Measurements from ENCODE around the gene OR6C74. TPM values are rescaled to one million over a fixed set of nuclear protein-coding genes. Genes with fewer than 3 reads are reported as not detected.

Gene OR6C74
- total RNA-seq, 1 experiment from 2014 or later, result not detected

GRCh38 chr12:55280991-55281390, 36.6 kb downstream of the OR6C74 start:
- ChIA-PET CTCF (no interaction called here), POLR2A (ENCODE audit: unreplicated experiment) (no interaction called here)
- BruUV-seq (replicated peaks), result no TSS peak

DNA sequence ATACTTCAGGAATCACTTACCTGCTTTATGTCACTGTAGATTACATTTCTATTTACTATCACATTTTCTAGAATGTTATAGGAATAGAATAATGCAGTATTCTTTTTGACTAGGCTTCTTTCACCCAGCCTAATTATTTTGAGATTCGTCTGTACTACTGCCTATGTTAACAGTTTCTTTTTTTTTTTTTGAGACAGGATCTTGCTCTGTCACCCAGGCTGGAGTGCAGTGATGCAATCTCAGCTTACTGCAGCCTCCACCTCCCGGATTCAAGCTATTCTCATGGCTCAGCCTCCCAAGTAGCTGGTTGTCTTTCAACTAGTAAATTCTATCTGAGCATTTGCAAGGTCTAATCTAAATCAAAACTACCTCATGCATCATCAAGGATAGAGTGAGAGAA, 45.6 kb downstream of the OR6C74 start:
- no TSS peak for BruUV-seq (replicated peaks)
- POLR2A ChIA-PET (ENCODE audit: unreplicated experiment), result no interaction called here
- CTCF ChIA-PET, result interaction anchor here (0.6 kb wide), 1 partner anchor 63 kb away, joined by 5 read pairs; no protein-coding TSS in a partner anchor

More at GRCh38 chr12:55280991-55281390, 36.6 kb downstream of the OR6C74 start:
- Histone ChIP-seq H3K9ac (ENCODE audit: low read length) (no peak overlapping the region), H3K4me3 (ENCODE audit: low read length) (no peak overlapping the region), H3K4me2 (ENCODE audit: low read length) (no peak overlapping the region), H2AFZ (ENCODE audit: low read length) (no peak overlapping the region), H3K9me3 (ENCODE audit: low read length) (no peaks in the 10 kb centered on the region), H3K9me2 (replicated peaks; ENCODE audit: low read length) (no peaks in the 10 kb centered on the region), H3K79me2 (ENCODE audit: low read length) (no peaks in the 10 kb centered on the region), H3K27ac (ENCODE audit: low read length) (no peak overlapping the region), H3K4me1 (ENCODE audit: insufficient read depth, low read length) (no peaks in the 10 kb centered on the region), H3K36me3 (ENCODE audit: low read depth, low read length) (no peaks in the 10 kb centered on the region), H3F3A (ENCODE audit: low read length, unreplicated experiment) (no peaks in the 10 kb centered on the region), H3K27me3 (ENCODE audit: low read length) (peaks cover 14% of the 10 kb centered on the region; the same call in 1 of the 2 replicates), H4K20me1 (ENCODE audit: low read length) (no peaks in the 10 kb centered on the region)
- TF ChIP-seq EZH2 (IDR thresholded peaks at IDR 0.05; ENCODE audit: low read length, unreplicated experiment) (no peak), EZH2phosphoT487 (IDR thresholded peaks at IDR 0.05; ENCODE audit: borderline replicate concordance, low read length) (no peak)
- TF ChIP-seq, protein P1, sequence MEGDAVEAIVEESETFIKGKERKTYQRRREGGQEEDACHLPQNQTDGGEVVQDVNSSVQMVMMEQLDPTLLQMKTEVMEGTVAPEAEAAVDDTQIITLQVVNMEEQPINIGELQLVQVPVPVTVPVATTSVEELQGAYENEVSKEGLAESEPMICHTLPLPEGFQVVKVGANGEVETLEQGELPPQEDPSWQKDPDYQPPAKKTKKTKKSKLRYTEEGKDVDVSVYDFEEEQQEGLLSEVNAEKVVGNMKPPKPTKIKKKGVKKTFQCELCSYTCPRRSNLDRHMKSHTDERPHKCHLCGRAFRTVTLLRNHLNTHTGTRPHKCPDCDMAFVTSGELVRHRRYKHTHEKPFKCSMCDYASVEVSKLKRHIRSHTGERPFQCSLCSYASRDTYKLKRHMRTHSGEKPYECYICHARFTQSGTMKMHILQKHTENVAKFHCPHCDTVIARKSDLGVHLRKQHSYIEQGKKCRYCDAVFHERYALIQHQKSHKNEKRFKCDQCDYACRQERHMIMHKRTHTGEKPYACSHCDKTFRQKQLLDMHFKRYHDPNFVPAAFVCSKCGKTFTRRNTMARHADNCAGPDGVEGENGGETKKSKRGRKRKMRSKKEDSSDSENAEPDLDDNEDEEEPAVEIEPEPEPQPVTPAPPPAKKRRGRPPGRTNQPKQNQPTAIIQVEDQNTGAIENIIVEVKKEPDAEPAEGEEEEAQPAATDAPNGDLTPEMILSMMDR (conservative IDR thresholded peaks at IDR 0.05; ENCODE audit: low read depth, low read length), result no peak
- no peak for ATAC-seq
- intact Hi-C loops (cut with micrococcal nuclease), result no loop called here
- DNase-seq, result no peak

More for the DNA sequence above, 45.6 kb downstream of the OR6C74 start:
- Histone ChIP-seq H3K4me3 (ENCODE audit: low read length) (no peak overlapping the region), H3F3A (ENCODE audit: low read length, unreplicated experiment) (no peaks in the 10 kb centered on the region), H3K79me2 (ENCODE audit: low read length) (no peaks in the 10 kb centered on the region), H3K9ac (ENCODE audit: low read length) (no peak overlapping the region), H3K9me3 (ENCODE audit: low read length) (no peaks in the 10 kb centered on the region), H3K36me3 (ENCODE audit: low read depth, low read length) (no peaks in the 10 kb centered on the region), H3K27me3 (ENCODE audit: low read length) (peaks cover 35% of the 10 kb centered on the region), H2AFZ (ENCODE audit: low read length) (no peak overlapping the region), H3K27ac (ENCODE audit: low read length) (no peak overlapping the region), H3K4me1 (ENCODE audit: insufficient read depth, low read length) (no peaks in the 10 kb centered on the region), H3K9me2 (replicated peaks; ENCODE audit: low read length) (no peaks in the 10 kb centered on the region), H4K20me1 (ENCODE audit: low read length) (no peaks in the 10 kb centered on the region), H3K4me2 (ENCODE audit: low read length) (no peak overlapping the region)
- ATAC-seq (no peak), DNase-seq (no peak)
- TF ChIP-seq EZH2phosphoT487 (IDR thresholded peaks at IDR 0.05; ENCODE audit: borderline replicate concordance, low read length), result no peak
- TF ChIP-seq, protein P1 (conservative IDR thresholded peaks at IDR 0.05; ENCODE audit: low read depth, low read length), result no peak
- no peak for TF ChIP-seq EZH2 (IDR thresholded peaks at IDR 0.05; ENCODE audit: low read length, unreplicated experiment)
- intact Hi-C loops (cut with micrococcal nuclease), result no loop called here

Other genes with a start within 250 kb of the OR6C74 start
- gene NEUROD4, start 224.6 kb upstream of the OR6C74 start, total RNA-seq (2014; rRNA removed), result not detected in 2 replicates
- gene OR9K2, start 118.2 kb upstream of the OR6C74 start, total RNA-seq (2014; rRNA removed), result not detected in 2 replicates
- gene OR10A7, start 23.6 kb upstream of the OR6C74 start, total RNA-seq (2014; rRNA removed), result not detected in 2 replicates
- not detected in 2 replicates for gene OR6C6, start 52.0 kb downstream of the OR6C74 start, total RNA-seq (2014; rRNA removed)
- not detected in 2 replicates for gene OR6C1, start 69.7 kb downstream of the OR6C74 start, total RNA-seq (2014; rRNA removed)
- gene OR6C3, start 86.1 kb downstream of the OR6C74 start, total RNA-seq (2014; rRNA removed), result not detected in 2 replicates
- not detected in 2 replicates for gene OR6C75, start 118.4 kb downstream of the OR6C74 start, total RNA-seq (2014; rRNA removed)
- not detected in 2 replicates for gene OR6C65, start 155.9 kb downstream of the OR6C74 start, total RNA-seq (2014; rRNA removed)
- gene OR6C76, start 181.6 kb downstream of the OR6C74 start, total RNA-seq (2014; rRNA removed), result not detected in 2 replicates
- not detected in 2 replicates for gene OR6C2, start 199.5 kb downstream of the OR6C74 start, total RNA-seq (2014; rRNA removed)
- gene OR6C70, start 225.5 kb downstream of the OR6C74 start, total RNA-seq (2014; rRNA removed), result not detected in 2 replicates
- not detected in 2 replicates for gene OR6C68, start 247.8 kb downstream of the OR6C74 start, total RNA-seq (2014; rRNA removed)

All from PC-3 (cell line).